NT2/D1 (cell line): ENCODE data around the gene ACKR2.

Experiments used
- YY1 ChIP-seq: IDR thresholded peaks from 2 replicates; pipeline ENCODE4 v1.6.1; 2011; ENCODE audit not compliant: insufficient read length, insufficient read depth
- ZNF274 ChIP-seq: IDR thresholded peaks from 2 replicates; pipeline ENCODE4 v1.6.1; 2011; ENCODE audit warnings: mild to moderate bottlenecking, low read depth, low read length

GRCh38 chr3:42892169-42892568 is 82.9 kb downstream of the ACKR2 start:
- TF ChIP-seq YY1 (no peak), ZNF274 (no peak)
